GM12801 (cell line): Measurements from ENCODE around the gene KCNAB2.

Experiments
- TF ChIP-seq, protein P1 (sequence below): IDR thresholded peaks from one replicate; pipeline ENCODE4 v1.5.1; 2011; ENCODE audit warnings: control low read depth; ENCODE audit not compliant: insufficient read length; ENCODE audit errors: extremely low read depth

KCNAB2 gene

GRCh38 chr1:6030132-6030531, 15.6 kb upstream of the KCNAB2 start:
- TF ChIP-seq, protein P1, sequence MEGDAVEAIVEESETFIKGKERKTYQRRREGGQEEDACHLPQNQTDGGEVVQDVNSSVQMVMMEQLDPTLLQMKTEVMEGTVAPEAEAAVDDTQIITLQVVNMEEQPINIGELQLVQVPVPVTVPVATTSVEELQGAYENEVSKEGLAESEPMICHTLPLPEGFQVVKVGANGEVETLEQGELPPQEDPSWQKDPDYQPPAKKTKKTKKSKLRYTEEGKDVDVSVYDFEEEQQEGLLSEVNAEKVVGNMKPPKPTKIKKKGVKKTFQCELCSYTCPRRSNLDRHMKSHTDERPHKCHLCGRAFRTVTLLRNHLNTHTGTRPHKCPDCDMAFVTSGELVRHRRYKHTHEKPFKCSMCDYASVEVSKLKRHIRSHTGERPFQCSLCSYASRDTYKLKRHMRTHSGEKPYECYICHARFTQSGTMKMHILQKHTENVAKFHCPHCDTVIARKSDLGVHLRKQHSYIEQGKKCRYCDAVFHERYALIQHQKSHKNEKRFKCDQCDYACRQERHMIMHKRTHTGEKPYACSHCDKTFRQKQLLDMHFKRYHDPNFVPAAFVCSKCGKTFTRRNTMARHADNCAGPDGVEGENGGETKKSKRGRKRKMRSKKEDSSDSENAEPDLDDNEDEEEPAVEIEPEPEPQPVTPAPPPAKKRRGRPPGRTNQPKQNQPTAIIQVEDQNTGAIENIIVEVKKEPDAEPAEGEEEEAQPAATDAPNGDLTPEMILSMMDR, result no peak

DNA sequence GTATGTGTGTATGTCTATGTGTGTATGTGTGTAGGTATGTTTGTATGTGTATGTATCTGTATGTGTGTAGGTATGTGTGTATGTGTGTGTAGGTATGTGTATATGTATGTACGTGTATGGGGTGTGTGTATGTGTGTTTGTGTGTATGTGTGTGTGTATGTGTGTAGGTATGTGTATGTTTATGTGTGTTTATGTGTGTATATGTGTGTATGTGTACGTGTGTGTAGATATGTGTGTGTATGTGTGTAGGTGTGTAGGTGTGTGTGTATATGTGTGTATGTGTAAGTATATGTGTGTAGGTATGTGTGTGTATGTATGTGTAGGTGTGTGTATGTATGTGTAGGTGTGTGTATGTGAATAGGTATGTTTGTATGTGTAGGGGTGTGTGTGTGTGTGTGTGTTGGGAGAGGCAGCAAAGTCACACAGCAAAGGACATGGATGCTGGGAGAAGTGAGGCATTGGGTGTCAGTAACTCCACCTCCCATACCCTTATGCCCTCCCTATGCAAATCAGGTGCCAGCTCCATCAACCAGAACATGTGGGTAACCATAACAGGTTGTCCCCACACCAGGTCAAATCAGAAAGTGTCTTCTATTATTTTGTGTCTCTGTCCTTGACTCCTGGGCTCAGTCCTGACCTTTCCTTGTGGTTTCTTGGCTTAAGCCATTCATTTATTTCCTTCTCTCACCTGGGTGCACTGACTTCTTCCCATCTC, 15.0 kb upstream of the KCNAB2 start:
- TF ChIP-seq, protein P1, result no peak

- TF ChIP-seq, protein P1, result no peak
Observed at GRCh38 chr1:6033124-6033523, 12.6 kb upstream of the KCNAB2 start.

GRCh38 chr1:6033986-6034749, 11.5 kb upstream of the KCNAB2 start:
- TF ChIP-seq, protein P1, result no peak

GRCh38 chr1:6034750-6035096, 11.0 kb upstream of the KCNAB2 start:
- TF ChIP-seq, protein P1, result no peak

- TF ChIP-seq, protein P1, result no peak
Observed at GRCh38 chr1:6035303-6035702, 10.4 kb upstream of the KCNAB2 start.

DNA sequence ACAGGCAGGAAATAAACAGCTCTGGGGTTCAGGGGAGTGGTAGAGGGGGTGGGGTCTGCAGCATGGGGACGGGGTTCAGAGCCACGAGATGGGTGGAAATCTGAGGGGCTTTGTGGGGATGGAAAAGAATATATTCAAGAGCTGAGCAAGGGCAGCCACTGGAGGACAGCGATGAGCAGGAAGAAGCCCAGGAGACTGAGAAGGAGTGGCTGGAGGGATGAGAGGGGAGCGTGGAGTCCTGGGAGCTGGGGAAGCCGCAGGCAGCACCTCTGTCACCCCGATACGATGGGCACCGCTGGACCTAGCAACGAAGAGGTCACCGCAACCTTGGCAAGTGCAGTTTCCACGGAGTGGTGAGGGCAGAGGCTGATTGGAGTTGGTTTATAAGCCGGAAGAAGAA, 10.0 kb upstream of the KCNAB2 start:
- TF ChIP-seq, protein P1, result no peak
